ENCODE results near the gene TNF.

GRCh38 chr6:31529329-31530150, 45.8 kb upstream of the TNF start:
- TF ChIP-seq CTCF (IDR thresholded peaks at IDR 0.05 in 8 of 11, conservative IDR thresholded peaks at IDR 0.05 in 3 of 11) (no peak), POLR2A (IDR thresholded peaks at IDR 0.05) (no peak), POLR2AphosphoS5 (IDR thresholded peaks at IDR 0.05) (peak; percentile 59 to 79 (median 66))
